SJCRH30 (cell line): ENCODE results near the gene NOP53. TPM values are rescaled to one million over a fixed set of nuclear protein-coding genes. Genes with fewer than 3 reads are reported as not detected.
"Not testable (repeated sequence)": the region's sequence is repeated elsewhere in the genome, so short reads cannot be mapped to it uniquely, and the experiment has no call there.

Experiments used
- DNase-seq, 2 experiments: peaks; one replicate each; pipeline ENCODE4 v3.0.0-alpha.2; 2015 to 2020
- H3K27ac ChIP-seq: fragments of 250-450 bp; sonication (Bioruptor Pico); 2 replicates; pipeline ENCODE4 v1.5.1; 2020; ENCODE audit warnings: mild to moderate bottlenecking, moderate library complexity
- H3K27me3 ChIP-seq: fragments of 250-450 bp; sonication (Bioruptor Pico); 2 replicates; pipeline ENCODE4 v1.5.1; 2020; ENCODE audit warnings: mild to moderate bottlenecking, moderate library complexity
- H3K36me3 ChIP-seq: fragments of 250-450 bp; sonication (Bioruptor Pico); 2 replicates; pipeline ENCODE4 v1.5.1; 2020; ENCODE audit warnings: mild to moderate bottlenecking, moderate library complexity
- H3K4me1 ChIP-seq: fragments of 250-450 bp; sonication (Bioruptor Pico); 2 replicates; pipeline ENCODE4 v1.5.1; 2020; ENCODE audit warnings: mild to moderate bottlenecking, moderate library complexity
- H3K4me3 ChIP-seq: fragments of 250-450 bp; sonication (Bioruptor Pico); 2 replicates; pipeline ENCODE4 v1.5.1; 2020; ENCODE audit warnings: mild to moderate bottlenecking, moderate library complexity
- H3K9me3 ChIP-seq: fragments of 250-450 bp; sonication (Bioruptor Pico); replicated peaks from 2 replicates; pipeline ENCODE4 v1.5.1; 2020; ENCODE audit warnings: mild to moderate bottlenecking, moderate library complexity
- total RNA-seq: library from RNA; depleted of rRNA; stranded (reverse); fragments of >200 nt; shearing (Covaris generic); gene quantifications from 2 replicates; pipeline ENCODE4 v1.2.3, GENCODE V29; 2014

The NOP53 gene
- total RNA-seq, 1 experiment from 2014 or later, result 194 TPM

DNA sequence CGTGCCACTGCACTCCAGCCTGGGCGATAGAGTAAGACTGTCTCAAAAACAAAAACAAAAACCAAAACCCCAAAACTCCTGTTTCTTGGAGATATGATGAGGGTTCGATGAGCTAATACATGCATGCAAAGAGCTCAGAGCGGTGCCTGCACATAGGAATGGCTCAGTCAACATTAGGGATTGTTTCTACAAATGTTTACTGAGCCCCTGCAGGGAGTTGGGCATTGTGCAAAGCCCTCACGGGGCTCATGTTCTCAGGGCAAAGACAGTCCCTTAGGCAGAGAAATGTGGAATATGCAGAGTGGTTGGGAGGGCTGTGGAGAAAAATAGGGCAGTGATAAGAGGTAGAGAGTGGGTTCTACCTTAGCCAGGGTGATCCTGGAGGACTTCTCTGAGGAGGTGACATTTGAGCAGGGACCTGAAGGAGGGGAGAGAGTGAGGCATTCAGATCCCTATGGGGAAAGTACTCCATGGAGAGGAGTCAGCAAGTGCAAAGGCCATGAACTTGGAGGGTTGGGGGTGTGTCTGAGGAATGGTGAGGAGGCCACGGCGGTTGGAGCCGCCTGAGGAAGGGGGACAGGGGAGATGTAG lies 33.6 kb upstream of the NOP53 start:
- DNase-seq, result no peak
- H3K4me1 ChIP-seq, result no peaks in the 10 kb centered on the region
- H3K27me3 ChIP-seq, result no peaks in the 10 kb centered on the region; the same call in 1 of the 2 replicates
- no peak overlapping the region for H3K4me3 ChIP-seq
- H3K36me3 ChIP-seq, result no peaks in the 10 kb centered on the region
- H3K27ac ChIP-seq, result no peak overlapping the region
- H3K9me3 ChIP-seq, result peaks cover 6% of the 10 kb centered on the region; the same call in 1 of the 2 replicates

GRCh38 chr19:47713046-47714021 lies 32.0 kb upstream of the NOP53 start, which contains the start of gene EHD2:
EHD2 (plus strand) TSS chr19:47713422; CDS start chr19:47716613, 3,191 bp downstream.
- peak within 1 kb of the TSS; percentile 21; the same call in 1 of the 2 replicates for H3K27ac ChIP-seq
- H3K36me3 ChIP-seq, result no peaks in the 10 kb centered on the region
- peak; percentile 61 to 75 for DNase-seq
- H3K4me1 ChIP-seq, result peaks cover 2% of the 10 kb centered on the region; the same call in 1 of the 2 replicates
- no peaks in the 10 kb centered on the region; the same call in 1 of the 2 replicates for H3K27me3 ChIP-seq
- H3K4me3 ChIP-seq, result peak within 1 kb of the TSS; percentile 61
- peaks cover 6% of the 10 kb centered on the region; the same call in 1 of the 2 replicates for H3K9me3 ChIP-seq

GRCh38 chr19:47714339-47714738 lies 31.0 kb upstream of the NOP53 start:
- Histone ChIP-seq H3K27ac (no peak overlapping the region), H3K4me3 (peak overlapping the region; percentile 61), H3K9me3 (peaks cover 6% of the 10 kb centered on the region; the same call in 1 of the 2 replicates), H3K36me3 (no peaks in the 10 kb centered on the region), H3K27me3 (no peaks in the 10 kb centered on the region; the same call in 1 of the 2 replicates), H3K4me1 (peaks cover 7% of the 10 kb centered on the region; the same call in 1 of the 2 replicates)
- DNase-seq, result no peak

GRCh38 chr19:47714855-47715254 lies 30.5 kb upstream of the NOP53 start:
- H3K36me3 ChIP-seq, H3K4me3 ChIP-seq, H3K27me3 ChIP-seq, DNase-seq, H3K27ac ChIP-seq, H3K9me3 ChIP-seq, H3K4me1 ChIP-seq: not testable (repeated sequence)

DNA sequence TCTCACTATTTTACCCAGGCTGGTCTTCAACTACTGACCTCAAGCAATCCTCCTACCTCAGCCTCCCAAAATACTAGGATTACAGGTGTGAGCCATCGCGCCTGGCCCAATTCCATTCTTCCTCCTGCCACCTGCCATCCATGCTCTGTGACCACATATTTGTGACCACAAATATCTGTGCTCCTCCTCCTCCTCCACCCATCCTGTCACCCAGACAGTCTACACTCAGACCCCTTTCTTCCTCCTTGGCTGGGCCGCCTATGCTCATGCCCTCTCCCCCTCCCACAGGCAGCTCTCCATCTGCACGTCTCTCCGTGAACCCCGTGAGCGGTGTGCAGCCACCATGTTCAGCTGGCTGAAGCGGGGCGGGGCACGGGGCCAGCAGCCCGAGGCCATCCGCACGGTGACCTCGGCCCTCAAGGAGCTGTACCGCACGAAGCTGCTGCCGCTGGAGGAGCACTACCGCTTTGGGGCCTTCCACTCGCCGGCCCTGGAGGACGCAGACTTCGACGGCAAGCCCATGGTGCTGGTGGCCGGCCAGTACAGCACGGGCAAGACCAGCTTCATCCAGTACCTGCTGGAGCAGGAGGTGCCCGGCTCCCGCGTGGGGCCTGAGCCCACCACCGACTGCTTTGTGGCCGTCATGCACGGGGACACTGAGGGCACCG lies 28.9 kb upstream of the NOP53 start:
- H3K9me3 ChIP-seq, result peaks cover 6% of the 10 kb centered on the region; the same call in 1 of the 2 replicates
- no peak overlapping the region for H3K27ac ChIP-seq
- no peak overlapping the region for H3K4me3 ChIP-seq
- no peaks in the 10 kb centered on the region for H3K36me3 ChIP-seq
- H3K4me1 ChIP-seq, result peaks cover 17% of the 10 kb centered on the region; the same call in 1 of the 2 replicates
- no peaks in the 10 kb centered on the region for H3K27me3 ChIP-seq
- no peak for DNase-seq

- H3K36me3 ChIP-seq, H3K9me3 ChIP-seq, DNase-seq, H3K27me3 ChIP-seq: not testable (repeated sequence)
- H3K4me3 ChIP-seq, result peak overlapping the region; percentile 44
- peak overlapping the region; percentile 98 for H3K27ac ChIP-seq
- peaks cover 22% of the 10 kb centered on the region for H3K4me1 ChIP-seq
Measured at GRCh38 chr19:47718415-47719046, 26.8 kb upstream of the NOP53 start.

GRCh38 chr19:47719047-47719859 lies 26.1 kb upstream of the NOP53 start:
- DNase-seq, result peak; percentile 97 to 98
- H3K27ac ChIP-seq, result peak overlapping the region; percentile 98
- H3K27me3 ChIP-seq, result no peaks in the 10 kb centered on the region
- H3K4me1 ChIP-seq, result peaks cover 22% of the 10 kb centered on the region
- H3K36me3 ChIP-seq, result no peaks in the 10 kb centered on the region
- peaks cover 4% of the 10 kb centered on the region; the same call in 1 of the 2 replicates for H3K9me3 ChIP-seq
- peak overlapping the region; percentile 44 for H3K4me3 ChIP-seq

- no peaks in the 10 kb centered on the region for H3K27me3 ChIP-seq
- no peak overlapping the region for H3K4me3 ChIP-seq
- H3K9me3 ChIP-seq, result no peaks in the 10 kb centered on the region
- no peak overlapping the region; the same call in 1 of the 2 replicates for H3K27ac ChIP-seq
- no peaks in the 10 kb centered on the region for H3K36me3 ChIP-seq
- H3K4me1 ChIP-seq, result peaks cover 22% of the 10 kb centered on the region
- DNase-seq, result no peak
Measured at GRCh38 chr19:47720669-47721422, 24.5 kb upstream of the NOP53 start.

DNA sequence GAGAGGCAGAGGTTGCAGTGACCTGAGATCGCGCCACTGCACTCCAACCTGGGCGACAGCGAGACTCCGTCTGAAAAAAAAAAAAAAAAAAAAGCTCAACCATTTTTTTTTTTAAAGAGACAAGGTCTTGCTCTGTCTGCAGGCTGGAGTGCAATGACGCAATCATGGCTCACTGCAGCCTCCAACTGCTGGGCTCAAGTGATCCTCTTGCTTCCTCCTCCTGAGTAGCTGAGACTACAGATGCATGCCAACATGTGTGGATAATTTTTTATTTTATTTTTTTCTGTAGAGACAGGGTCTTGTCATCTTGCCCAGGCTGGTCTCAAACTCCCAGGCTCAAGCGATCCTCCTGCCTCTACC lies 21.8 kb upstream of the NOP53 start:
- Histone ChIP-seq H3K27ac (peak overlapping the region; percentile 50), H3K36me3 (no peaks in the 10 kb centered on the region; the same call in 1 of the 2 replicates), H3K9me3 (no peaks in the 10 kb centered on the region), H3K27me3 (no peaks in the 10 kb centered on the region), H3K4me1 (peaks cover 18% of the 10 kb centered on the region), H3K4me3 (peak overlapping the region; percentile 48)
- DNase-seq, result peak; percentile 57 to 66

- H3K36me3 ChIP-seq, result no peaks in the 10 kb centered on the region; the same call in 1 of the 2 replicates
- H3K27me3 ChIP-seq, result no peaks in the 10 kb centered on the region
- no peaks in the 10 kb centered on the region for H3K9me3 ChIP-seq
- peaks cover 5% of the 10 kb centered on the region for H3K4me1 ChIP-seq
- H3K27ac ChIP-seq, result no peak overlapping the region
- no peak for DNase-seq
- H3K4me3 ChIP-seq, result no peak overlapping the region
Measured at GRCh38 chr19:47725759-47726401, 19.5 kb upstream of the NOP53 start.

DNA sequence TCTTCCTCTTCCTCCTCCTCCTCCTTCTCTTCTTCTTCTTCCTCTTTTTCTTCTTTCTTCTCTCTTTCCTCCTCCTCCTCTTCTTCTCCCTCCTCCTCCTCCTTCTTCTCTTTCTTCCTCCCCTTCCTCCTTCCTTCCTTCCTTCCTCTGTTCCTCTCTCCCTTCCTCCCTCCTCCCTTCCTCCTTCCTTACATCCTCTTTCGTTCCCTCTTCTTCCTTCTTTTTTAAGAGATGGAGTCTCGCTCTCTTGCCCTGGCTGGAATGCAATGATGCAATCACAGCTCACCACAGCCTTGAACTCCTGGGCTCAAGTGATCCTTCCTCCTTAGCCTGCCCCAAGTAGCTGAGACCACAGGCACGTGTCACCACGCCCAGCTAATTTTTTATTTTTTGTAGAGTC lies 18.9 kb upstream of the NOP53 start:
- H3K9me3 ChIP-seq, result no peaks in the 10 kb centered on the region
- DNase-seq, result no peak
- peaks cover 5% of the 10 kb centered on the region for H3K4me1 ChIP-seq
- H3K4me3 ChIP-seq, result no peak overlapping the region
- H3K27ac ChIP-seq, result no peak overlapping the region
- H3K36me3 ChIP-seq, result no peaks in the 10 kb centered on the region; the same call in 1 of the 2 replicates
- no peaks in the 10 kb centered on the region for H3K27me3 ChIP-seq

DNA sequence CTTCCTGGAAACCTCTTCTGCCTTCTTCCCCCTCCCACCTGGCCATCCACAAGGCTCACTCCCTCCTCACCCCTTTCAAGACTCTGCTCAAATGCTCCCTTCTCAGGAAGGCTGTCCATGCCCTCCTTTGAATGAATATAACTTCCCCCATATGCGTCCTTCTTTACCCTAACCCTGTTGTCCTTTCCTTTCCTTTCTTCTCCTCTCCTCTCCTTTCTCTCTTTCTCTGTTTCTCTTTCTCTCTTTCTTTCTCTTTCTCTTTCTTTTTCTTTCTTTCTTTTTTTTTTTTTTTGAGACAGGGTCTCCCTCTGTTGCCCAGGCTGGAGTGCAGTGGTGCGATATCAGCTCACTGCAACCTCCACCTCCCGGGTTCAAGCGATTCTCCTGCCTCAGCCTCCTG lies 17.1 kb upstream of the NOP53 start:
- DNase-seq, H3K27ac ChIP-seq, H3K4me1 ChIP-seq, H3K9me3 ChIP-seq, H3K4me3 ChIP-seq, H3K36me3 ChIP-seq, H3K27me3 ChIP-seq: not testable (repeated sequence)

DNA sequence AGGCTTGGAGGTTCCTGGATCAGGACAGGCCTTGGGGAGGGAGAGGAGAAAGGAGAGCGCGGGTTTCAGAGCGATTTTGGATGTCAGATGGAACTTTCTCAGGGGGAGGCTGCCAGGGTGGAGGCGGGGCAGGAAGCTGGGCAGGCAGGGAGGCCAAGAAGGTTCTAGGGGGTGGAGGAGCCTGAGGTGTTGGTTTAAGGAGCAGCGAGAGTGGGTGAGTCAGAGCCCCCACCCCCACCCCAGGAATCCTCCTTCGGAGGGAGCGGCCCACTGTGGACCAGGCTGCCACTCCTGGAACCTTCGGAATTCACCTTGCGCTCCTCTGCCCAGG lies 15.9 kb upstream of the NOP53 start:
- Histone ChIP-seq H3K36me3 (no peaks in the 10 kb centered on the region; the same call in 1 of the 2 replicates), H3K27me3 (no peaks in the 10 kb centered on the region), H3K27ac (no peak overlapping the region), H3K9me3 (no peaks in the 10 kb centered on the region), H3K4me1 (no peaks in the 10 kb centered on the region), H3K4me3 (no peak overlapping the region)
- no peak for DNase-seq
